HG02943 (cell line): ENCODE results near the gene CTNNBIP1.
"Not testable (repeated sequence)": the region's sequence is repeated elsewhere in the genome, so short reads cannot be mapped to it uniquely, and the experiment has no call there.

Experiments
- ATAC-seq: cut with Tn5 transposase; IDR thresholded peaks from one replicate; pipeline ENCODE4 v1.9.1; 2021; ENCODE audit warnings: mild to moderate bottlenecking, low read depth, moderate library complexity; ENCODE audit not compliant: unreplicated experiment

The CTNNBIP1 gene

DNA sequence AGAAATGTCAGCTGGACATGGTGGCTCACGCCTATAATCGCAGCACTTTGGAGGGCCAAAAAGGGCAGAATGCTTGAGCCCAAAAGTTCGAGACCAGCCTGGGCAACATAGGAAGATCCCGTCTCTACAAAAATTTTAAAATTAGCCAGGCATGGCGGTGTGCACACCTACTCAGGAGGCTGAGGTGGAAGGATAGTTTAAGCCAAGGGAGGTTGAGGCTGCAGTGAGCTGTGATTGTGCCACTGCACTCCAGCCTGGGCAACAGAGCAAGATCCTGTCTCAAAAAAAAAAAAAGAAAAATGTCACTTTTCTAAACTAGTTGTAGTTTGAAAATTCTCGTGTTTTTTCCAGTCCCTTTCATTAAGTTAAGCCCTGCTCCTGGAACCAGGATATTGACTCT lies 95.5 kb downstream of the CTNNBIP1 start:
- ATAC-seq: no peak

DNA sequence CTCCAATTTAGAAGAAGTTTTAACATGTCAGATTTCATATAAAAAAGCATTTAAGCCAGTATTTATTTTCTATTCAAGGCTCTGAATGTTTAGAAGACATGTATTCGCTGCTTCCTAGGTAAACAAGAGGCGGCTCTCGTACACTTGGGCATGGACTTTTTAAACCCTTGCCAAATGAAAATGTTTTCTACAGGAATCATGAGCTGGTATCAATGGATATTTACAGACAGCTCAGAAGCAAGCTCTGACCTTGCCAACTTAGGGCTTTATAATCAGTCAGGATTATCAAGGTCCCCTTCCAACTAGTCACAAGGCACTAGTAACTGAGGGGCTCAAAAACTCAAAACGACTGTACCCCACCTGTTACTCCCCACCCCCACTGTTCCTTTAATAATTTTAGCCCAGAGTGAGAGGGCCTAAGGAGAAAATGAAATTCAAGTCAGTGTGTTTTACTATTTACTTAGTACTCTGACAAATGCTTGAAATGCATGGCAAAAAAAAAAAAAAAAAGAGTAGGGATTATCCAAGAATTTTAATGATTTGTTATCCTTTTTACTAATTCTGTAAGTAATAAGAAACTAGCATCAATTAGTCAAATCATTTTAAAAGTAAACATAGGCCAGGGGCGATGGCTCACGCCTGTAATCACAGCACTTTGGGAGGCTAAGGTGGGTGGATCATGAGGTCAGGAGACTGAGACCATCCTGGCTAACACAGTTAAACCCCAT lies 98.7 kb downstream of the CTNNBIP1 start:
- no peak for ATAC-seq

DNA sequence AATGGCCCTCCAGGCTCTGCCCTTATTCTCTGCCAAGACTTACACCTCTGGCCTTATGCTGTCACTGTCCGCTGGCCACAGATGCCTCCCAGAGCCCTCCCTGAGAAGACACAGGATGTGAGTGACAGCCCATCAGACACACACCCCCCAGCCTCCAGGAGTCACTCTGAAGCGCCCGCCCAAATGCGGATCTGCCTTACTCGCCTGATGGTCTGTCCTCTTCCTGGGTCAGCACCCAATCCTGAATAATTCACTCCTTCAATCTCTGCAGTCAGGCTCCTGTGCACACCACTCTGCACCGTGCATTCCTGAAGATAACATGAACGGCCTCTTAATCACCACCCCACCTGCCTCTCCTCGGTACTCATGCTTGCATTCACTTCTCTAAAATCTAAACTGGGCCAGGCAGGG lies 101.0 kb downstream of the CTNNBIP1 start:
- no peak for ATAC-seq

DNA sequence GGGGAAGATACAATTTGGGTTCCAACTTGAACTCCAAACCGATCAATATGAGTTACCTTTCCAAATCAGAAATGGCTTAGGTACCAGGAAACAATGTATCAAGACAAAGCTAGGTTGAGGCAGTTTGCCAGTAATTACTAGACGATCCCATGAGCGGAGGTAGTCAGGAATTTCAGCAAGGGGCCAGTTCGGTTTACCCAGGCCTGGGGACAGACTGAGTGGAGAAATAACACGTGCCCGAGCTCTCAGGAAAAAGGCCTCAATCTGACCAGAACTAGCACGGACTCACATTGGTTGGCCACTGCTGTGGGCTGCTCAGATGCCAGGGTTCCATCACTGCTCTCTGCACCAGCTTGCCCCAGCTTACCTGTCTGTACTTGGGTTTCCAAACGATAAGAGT lies 101.6 kb downstream of the CTNNBIP1 start:
- no peak for ATAC-seq

DNA sequence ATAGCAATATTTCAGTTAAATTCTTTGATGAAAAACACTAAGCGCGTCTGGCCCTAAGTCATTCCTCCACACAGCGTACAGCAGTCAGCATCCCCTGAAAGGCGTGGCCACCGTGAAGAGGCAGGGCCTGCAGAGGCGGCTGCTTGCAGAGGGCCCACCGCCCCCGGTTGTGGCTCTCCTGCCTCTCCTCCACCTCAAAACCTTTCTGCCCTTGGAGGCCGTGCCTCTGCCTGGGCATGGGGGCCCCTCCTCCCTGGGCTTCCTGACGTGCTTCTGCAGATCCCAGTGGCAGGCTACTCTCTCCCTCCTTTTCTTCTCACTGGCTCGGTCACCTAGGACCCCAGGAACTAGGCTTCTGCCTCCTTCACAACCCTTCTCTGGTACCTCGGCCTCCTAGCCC lies 102.5 kb downstream of the CTNNBIP1 start:
- ATAC-seq: no peak

DNA sequence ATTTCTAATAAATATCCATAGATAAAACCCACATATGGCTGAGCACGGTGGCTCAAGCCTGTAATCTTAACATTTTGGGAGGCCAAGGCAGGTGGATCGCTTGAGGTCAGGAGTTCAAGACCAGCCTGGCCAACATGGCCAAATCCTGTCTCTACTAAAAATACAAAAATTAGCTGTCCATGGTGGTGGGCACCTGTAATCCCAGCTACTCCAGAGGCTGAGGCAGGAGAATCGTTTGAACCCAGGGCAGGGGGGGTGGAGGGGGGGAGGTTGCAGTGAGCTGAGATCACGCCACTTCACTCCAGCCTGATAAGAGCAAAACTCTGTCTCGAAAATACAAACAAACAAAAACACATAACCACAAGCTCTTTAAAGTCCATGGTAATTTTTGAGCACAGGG lies 104.1 kb downstream of the CTNNBIP1 start:
- ATAC-seq: not testable (repeated sequence)

DNA sequence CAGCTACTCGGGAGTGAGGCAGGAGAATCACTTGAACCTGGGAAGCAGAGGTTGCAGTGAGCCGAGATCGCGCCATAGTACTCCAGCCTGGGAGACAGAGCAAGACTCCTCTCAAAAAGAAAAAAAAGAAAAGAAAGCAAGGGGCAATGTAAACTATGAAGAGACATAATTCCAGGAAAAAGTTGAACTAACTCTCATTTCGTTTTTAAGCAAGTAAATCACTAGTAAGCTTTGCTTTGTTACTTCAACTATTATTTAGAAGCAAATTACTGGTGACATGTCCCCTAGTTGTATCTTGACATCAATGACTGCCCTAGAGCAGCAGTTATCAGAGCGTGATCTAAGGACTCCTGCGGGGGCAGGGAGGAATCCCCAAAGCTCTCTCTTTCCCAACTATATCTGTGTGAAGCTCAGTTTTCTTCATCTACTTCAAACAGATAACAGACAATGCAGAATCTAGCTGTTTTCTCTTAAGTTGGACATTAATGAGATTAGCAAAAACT lies 105.0 kb downstream of the CTNNBIP1 start:
- ATAC-seq: no peak

DNA sequence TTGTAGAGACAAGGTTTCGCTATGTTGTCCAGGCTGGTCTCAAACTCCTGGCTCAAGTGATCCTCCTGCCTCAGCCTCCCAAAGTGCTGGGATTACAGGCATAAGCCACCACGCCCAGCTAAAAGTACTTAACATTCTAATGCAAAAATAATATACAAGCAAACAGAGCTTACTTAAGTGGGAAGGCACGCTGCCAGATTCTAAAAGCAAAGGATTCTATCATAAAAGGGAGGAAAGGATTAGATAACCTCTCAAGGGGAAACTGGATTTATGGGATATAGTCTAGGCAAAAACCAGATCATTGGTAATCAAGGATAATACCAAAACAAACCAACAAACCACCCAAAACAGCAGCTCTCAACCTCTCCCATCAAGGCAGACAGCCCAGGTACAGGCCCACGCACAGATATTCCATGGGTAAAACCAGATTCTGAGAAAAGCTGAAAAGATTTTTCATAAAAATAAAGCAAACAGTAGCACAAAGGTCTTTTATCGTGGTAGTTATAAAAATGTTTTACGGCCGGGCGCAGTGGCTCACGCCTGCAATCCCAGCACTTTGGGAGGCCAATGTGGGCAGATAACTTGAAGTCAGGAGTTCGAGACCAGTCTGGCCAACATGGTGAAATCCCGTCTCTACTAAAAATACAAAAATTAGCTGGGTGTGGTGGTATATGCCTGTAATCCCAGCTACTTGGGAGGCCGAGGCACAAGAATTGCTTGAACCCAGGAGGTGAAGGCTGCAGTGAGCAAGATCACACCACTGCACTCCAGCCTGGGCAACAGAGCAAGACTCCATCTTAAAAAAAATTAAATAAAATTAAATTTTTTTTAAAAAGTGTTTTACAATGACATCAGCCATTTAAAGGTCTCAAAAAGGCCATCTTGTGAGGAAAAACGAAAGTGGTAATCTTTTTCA lies 106.8 kb downstream of the CTNNBIP1 start:
- not testable (repeated sequence) for ATAC-seq

DNA sequence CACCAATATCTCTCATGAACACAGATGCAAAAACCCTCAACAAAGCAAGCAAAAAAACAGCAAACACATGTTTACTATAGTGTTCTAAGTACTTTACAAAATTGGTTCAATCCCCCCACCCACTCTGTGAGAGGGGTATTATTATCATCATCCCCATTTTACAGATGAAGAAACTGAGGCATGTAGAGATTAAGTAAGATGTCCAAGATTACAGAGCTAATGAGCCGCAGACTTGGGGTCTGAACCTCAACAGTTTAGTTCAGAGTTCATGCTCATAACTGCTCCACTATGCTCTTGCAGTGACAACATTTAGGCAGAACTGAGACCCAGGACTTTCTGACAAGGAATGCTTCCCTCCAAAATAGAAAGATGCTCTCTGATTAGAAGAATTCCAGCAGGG lies 108.2 kb downstream of the CTNNBIP1 start:
- no peak for ATAC-seq
